ENCODE results near the gene DGKZ. TPM values are rescaled to one million over a fixed set of nuclear protein-coding genes. Genes with fewer than 3 reads are reported as not detected.

The DGKZ gene
- total and polyA plus RNA-seq, 2 of the 13 experiments (the other 11 are each of a cell fraction or from before 2014, with no cell fraction given), result 15.8 to 20.7 TPM

- FAIRE-seq (no peak), ATAC-seq (no peak), DNase-seq (ENCODE audit: low spot score) (no peak)
- Histone ChIP-seq H3K4me2 (ENCODE audit: low read depth, low read length) (no peak overlapping the region), H3K9me3 (ENCODE audit: low read length) (no peaks in the 10 kb centered on the region), H3K4me1 (ENCODE audit: insufficient read depth, low read length) (peaks cover 44% of the 10 kb centered on the region), H3K36me3 (replicated peaks in 1 of 2; ENCODE audit: control insufficient read depth in 1 of 2, insufficient read depth in 2 of 2, low read length in 2 of 2) (0 out of 5 replicates have a peak, but pooled peaks cover 0 to 9% of the 10 kb centered on the region in 2 experiments), H3K9ac (ENCODE audit: insufficient read depth, low read depth, low read length) (no peak overlapping the region), H4K20me1 (ENCODE audit: insufficient read depth, low read length) (no peaks in the 10 kb centered on the region), H3K79me2 (ENCODE audit: insufficient read depth, low read length) (peaks cover 12% of the 10 kb centered on the region), H3K4me3 (replicated peaks in 1 of 3; ENCODE audit: insufficient read depth in 1 of 3, low read depth in 2 of 3, low read length in 3 of 3) (no peak overlapping the region), H3K27me3 (ENCODE audit: control insufficient read depth in 1 of 2, insufficient read depth in 2 of 2, low read length in 2 of 2) (peaks cover 0 to 2% of the 10 kb centered on the region in 2 experiments; a peak in 2 of 5 replicates), H3K27ac (ENCODE audit: extremely low read length, insufficient read depth, low read length) (no peak overlapping the region), H2AFZ (ENCODE audit: low read length) (no peak overlapping the region)
- CTCF ChIA-PET (ENCODE audit: low intra/inter-chr PET ratio, low total read pairs), result no interaction called here
- BruUV-seq (replicated peaks), result no TSS peak
- intact Hi-C loops (cut with micrococcal nuclease; ENCODE audit: unreplicated experiment), result no loop called here
- no peak for TF ChIP-seq ZNF547 (CRISPR knock-in tag; IDR thresholded peaks at IDR 0.05)
- TF ChIP-seq, protein P1, sequence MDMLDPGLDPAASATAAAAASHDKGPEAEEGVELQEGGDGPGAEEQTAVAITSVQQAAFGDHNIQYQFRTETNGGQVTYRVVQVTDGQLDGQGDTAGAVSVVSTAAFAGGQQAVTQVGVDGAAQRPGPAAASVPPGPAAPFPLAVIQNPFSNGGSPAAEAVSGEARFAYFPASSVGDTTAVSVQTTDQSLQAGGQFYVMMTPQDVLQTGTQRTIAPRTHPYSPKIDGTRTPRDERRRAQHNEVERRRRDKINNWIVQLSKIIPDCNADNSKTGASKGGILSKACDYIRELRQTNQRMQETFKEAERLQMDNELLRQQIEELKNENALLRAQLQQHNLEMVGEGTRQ (IDR thresholded peaks at IDR 0.05; ENCODE audit: low read depth, low read length), result no peak
- TF ChIP-seq, protein P1 (CRISPR knock-in tag; IDR thresholded peaks at IDR 0.05; ENCODE audit: borderline replicate concordance), result no peak
- POLR2A ChIA-PET, result no interaction called here
- in situ Hi-C loops (cut with HindIII; ENCODE audit: extremely low pct_ligation_motif_present, low pct_unique_long_range_greater_than_20kb), result no loop called here
- WGBS (ENCODE audit: low lambda C conversion rate), result 94% methylated on average over 3 of the region's 5 CpGs
Measured at GRCh38 chr11:46351606-46352005, 4.3 kb downstream of the DGKZ start.

GRCh38 chr11:46352063-46352841 is 5.0 kb downstream of the DGKZ start:
- Histone ChIP-seq H3K9me3 (ENCODE audit: low read length) (no peaks in the 10 kb centered on the region), H3K9ac (ENCODE audit: insufficient read depth, low read depth, low read length) (no peak overlapping the region), H3K4me2 (ENCODE audit: low read depth, low read length) (no peak overlapping the region), H3K27ac (ENCODE audit: extremely low read length, insufficient read depth, low read length) (no peak overlapping the region), H3K4me1 (ENCODE audit: insufficient read depth, low read length) (peaks cover 46% of the 10 kb centered on the region), H2AFZ (ENCODE audit: low read length) (no peak overlapping the region), H3K36me3 (replicated peaks in 1 of 2; ENCODE audit: control insufficient read depth in 1 of 2, insufficient read depth in 2 of 2, low read length in 2 of 2) (0 out of 5 replicates have a peak, but pooled peaks cover 0 to 11% of the 10 kb centered on the region in 2 experiments), H3K79me2 (ENCODE audit: insufficient read depth, low read length) (peaks cover 12% of the 10 kb centered on the region), H3K4me3 (replicated peaks in 1 of 3; ENCODE audit: insufficient read depth in 1 of 3, low read depth in 2 of 3, low read length in 3 of 3) (no peak overlapping the region), H3K27me3 (ENCODE audit: control insufficient read depth in 1 of 2, insufficient read depth in 2 of 2, low read length in 2 of 2) (no peaks in the 10 kb centered on the region; a peak in 1 of 5 replicates), H4K20me1 (ENCODE audit: insufficient read depth, low read length) (no peaks in the 10 kb centered on the region)
- intact Hi-C loops (cut with micrococcal nuclease; ENCODE audit: unreplicated experiment) (no loop called here), in situ Hi-C loops (cut with HindIII; ENCODE audit: extremely low pct_ligation_motif_present, low pct_unique_long_range_greater_than_20kb) (no loop called here)
- WGBS (ENCODE audit: low lambda C conversion rate), result 82% methylated on average over 19 of the region's 33 CpGs
- FAIRE-seq (no peak), DNase-seq (ENCODE audit: low spot score) (no peak), ATAC-seq (peak; percentile 28; the same call in 2 of the 3 replicates)
- CTCF ChIA-PET (ENCODE audit: low intra/inter-chr PET ratio, low total read pairs), result no interaction called here
- no TSS peak for BruUV-seq (replicated peaks)
- POLR2A ChIA-PET, result no interaction called here
- TF ChIP-seq ZBTB38 (CRISPR knock-in tag; IDR thresholded peaks at IDR 0.05), result peak; percentile 24; the same call in 1 of the 2 replicates
- no peak for TF ChIP-seq ELF3 (CRISPR knock-in tag; IDR thresholded peaks at IDR 0.05)
- TF ChIP-seq STAG1 (CRISPR knock-in tag; IDR thresholded peaks at IDR 0.05), result peak; percentile 41
- no peak for TF ChIP-seq MAF1 (CRISPR knock-in tag; IDR thresholded peaks at IDR 0.05; ENCODE audit: borderline replicate concordance)
- 0 out of 2 replicates have a peak, but pooled peaks have one; percentile 23 for TF ChIP-seq RBFOX2 (IDR thresholded peaks at IDR 0.05; ENCODE audit: low read depth, low read length)
- no peak for TF ChIP-seq XRCC5 (optimal IDR thresholded peaks at IDR 0.05; ENCODE audit: low read length)
- no peak for TF ChIP-seq GABPA (IDR thresholded peaks at IDR 0.05; ENCODE audit: low read depth, low read length)
- peak; percentile 55; the same call in 1 of the 2 replicates for TF ChIP-seq GABPA (CRISPR knock-in tag; IDR thresholded peaks at IDR 0.05; ENCODE audit: low read depth)
- peak; percentile 74 for TF ChIP-seq CTCF (CRISPR knock-in tag; IDR thresholded peaks at IDR 0.05)
- TF ChIP-seq ZFY (CRISPR knock-in tag; IDR thresholded peaks at IDR 0.05), result peak; percentile 30; the same call in 1 of the 2 replicates
- no peak for TF ChIP-seq HNRNPL (IDR thresholded peaks at IDR 0.05; ENCODE audit: low read depth, low read length)
- TF ChIP-seq GABPB1 (CRISPR knock-in tag; IDR thresholded peaks at IDR 0.05), result peak; percentile 55; the same call in 1 of the 2 replicates

Data from HepG2 (cell line).